GM21390 (cell line): ENCODE results near the gene CDH4.

Source experiments
- ATAC-seq: cut with Tn5 transposase; IDR thresholded peaks from one replicate; pipeline ENCODE4 v1.9.1; 2021; ENCODE audit not compliant: unreplicated experiment

CDH4 gene

DNA sequence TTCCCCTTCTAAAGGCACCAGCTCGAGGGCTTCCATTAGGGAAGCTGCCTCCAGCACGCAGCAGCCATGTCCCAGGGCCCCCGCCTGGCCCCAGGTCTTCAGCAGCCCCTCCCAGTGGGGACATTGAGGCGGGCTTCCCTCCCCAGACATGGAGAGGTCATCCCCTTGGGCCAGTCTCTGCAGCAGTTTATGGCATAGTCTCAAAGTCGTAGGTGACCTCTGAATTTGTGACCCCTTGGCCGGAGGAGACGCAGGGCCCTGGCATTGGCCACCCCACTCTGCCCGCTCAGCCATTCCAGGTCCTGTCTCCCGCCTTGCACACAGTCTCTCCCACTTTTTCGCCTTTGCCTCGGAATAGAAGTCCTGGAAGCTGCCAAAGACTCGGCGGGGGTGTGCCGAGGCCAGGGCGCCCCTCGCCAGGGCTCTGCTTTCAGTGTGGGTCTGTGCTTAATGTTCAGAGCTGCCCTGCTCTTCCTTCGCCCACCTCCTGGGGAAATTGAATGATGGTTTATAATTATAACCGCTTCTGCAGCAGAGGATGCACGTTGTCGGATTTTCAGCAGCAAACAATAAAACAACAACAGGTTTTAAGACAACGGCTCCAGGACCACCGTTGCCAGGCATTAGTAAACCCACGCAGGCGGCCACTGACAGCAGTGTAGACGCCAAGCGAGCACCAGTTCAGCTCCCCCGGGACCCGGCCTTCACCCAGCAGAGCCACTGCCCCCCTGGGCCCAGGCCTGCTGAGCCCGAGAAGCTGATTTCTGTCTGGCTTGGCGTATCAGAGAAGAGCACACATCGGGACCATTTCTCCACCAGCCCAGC lies 626.6 kb downstream of the CDH4 start:
- no peak for ATAC-seq

- no peak for ATAC-seq
Observed at GRCh38 chr20:61879303-61879620, 627.2 kb downstream of the CDH4 start.

- no peak for ATAC-seq
Observed at GRCh38 chr20:61879694-61880093, 627.6 kb downstream of the CDH4 start.

DNA sequence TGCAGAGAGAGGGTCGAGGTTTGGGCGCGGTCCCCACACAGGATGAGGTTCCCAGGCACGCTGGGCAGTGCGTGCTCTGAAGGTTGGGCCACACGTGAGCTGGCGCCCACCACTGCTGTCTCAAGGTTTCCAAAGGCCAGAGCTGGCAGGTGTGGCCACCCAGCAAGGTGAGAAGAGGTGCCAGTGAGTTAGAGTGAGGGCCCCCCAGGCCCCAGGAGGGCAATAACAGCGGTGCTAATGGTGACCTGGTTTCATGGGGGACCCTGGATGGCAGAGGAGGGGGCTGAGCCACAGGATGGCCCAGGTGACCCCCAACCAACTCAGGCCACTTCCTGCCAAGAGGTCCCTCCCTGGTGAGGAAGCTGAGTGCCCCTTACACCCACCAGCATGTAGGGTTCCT lies 628.6 kb downstream of the CDH4 start:
- no peak for ATAC-seq

DNA sequence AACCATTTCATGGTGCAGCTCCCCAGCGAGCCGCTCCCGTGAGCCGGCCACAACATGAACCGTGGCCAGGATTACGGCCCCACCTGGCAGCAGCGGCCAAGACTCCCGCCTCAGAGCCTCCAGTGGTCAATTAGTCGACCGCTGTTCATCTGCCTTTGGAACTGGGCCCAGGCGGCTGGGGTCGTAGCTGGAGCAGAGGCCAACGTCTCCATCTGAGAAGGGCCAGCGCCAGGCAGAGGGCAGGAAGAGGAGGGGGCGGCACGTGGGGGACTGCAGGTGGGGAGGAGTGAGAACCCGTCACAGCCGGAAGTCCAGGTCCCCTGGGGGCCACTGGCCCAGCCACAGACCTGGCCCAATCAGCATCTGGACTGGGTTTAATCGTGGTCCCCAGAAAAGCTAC lies 629.4 kb downstream of the CDH4 start:
- ATAC-seq: no peak

GRCh38 chr20:61881861-61882260 lies 629.8 kb downstream of the CDH4 start:
- no peak for ATAC-seq

- ATAC-seq: no peak
Observed at GRCh38 chr20:61882716-61883615, 630.9 kb downstream of the CDH4 start.

DNA sequence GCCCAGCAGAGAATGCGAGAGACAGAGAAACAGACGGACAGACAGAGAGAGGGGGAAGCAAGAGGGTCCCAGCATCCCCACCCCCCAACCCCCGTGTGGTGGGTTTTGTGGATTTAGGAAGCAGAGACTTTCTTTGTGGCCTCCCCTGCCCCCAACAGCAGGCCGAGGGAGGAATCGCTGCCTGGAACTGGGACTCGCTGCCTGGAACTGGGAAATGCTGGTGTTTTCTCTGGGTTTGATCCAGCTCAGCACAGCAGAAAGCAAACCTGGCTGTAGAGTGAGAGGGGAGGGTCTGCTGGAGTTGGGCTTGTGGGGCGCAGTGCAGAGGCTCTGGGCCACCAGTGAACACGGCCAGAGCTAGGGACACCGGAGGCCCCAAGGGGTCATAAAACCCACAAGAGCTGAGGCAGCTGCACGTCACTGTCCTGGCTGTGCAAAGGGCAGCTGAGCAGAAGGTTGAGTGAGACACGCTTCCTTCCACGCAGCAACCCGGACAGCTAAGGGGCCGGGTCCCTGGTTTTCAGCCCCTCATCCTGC lies 631.9 kb downstream of the CDH4 start:
- ATAC-seq: no peak

DNA sequence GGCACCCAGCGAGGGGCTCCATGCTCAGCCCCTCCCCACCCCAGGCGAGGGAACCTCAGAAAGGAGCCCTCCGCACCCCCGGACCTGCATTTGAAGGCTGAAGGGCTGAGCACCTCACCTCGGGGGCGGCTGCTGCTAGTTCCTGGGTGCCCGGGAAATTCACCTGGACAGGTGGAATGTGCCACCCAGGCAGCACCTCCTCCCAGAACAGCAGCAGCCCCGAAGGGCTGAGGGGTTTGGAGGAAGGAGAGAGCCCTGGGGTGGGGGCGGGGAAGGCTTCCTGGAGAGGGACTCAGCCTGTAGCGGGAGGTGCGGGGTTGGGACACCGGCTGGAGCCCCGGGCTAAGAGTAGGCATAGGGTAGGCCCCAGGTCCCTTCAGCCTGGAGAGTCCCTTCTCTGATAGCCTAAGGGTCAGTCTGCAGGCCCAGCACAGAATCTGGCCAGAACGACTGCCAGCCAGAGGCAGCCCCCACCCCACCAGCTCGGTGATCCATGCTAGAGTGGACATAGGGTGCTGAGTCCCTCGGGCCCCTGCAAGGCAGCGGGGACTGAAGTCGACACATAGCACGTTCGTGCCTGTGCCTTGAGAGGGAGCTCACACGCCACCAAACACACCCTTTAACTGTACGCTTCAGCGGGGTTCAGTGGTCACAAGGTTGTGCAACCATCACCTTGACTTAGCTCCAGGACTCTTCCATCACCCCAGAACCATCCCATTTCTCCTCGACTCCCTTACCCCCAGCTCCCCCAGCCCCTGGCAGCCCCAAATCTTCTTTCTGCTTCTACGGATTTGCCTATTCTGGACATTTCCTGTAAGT lies 632.7 kb downstream of the CDH4 start:
- no peak for ATAC-seq

DNA sequence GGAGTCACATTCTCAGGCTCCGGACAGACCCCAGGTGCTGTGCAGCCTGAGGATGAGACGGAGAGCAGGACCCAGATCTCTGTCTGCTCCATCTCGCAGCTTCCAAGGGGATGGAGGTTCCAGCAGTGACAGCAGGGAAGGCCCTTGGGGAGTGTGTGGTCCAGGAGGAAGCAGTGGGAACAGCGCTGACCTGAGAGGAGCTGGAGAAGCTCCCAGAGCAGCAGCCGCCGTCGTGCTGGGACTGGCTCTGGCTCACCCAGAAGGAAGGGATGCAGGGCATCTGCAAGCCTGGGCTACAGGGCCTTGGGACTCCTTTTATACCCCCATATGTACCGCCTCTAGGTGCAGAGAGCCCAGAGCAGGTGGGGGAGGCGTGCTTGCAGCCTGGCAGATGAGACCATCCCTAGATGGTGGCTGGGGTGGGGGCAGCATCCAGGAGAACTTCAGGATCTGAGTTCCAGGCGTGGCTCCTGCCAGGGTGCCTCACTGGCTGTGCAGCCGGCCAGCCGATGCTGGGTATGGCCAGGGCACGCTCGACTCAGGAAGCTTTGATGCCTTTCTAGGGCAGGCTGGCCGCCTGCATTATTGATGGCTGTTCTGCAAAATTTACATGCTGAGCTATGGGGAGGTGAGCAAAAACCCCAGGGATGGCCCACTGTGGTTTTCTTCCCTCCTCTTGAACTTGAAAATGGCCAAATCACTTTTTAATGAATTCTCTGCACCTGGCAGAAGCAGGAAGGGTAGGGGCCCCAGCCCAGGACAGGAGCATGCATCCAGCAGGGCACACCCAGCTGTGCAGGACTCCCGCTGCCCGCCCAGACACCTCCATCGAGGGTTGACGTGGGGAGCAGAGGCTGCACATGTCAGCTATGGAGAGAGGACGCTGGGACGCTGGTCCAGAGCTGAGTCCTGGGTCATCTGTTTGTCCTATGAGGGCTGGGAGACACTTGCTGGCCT lies 634.0 kb downstream of the CDH4 start:
- ATAC-seq: no peak

DNA sequence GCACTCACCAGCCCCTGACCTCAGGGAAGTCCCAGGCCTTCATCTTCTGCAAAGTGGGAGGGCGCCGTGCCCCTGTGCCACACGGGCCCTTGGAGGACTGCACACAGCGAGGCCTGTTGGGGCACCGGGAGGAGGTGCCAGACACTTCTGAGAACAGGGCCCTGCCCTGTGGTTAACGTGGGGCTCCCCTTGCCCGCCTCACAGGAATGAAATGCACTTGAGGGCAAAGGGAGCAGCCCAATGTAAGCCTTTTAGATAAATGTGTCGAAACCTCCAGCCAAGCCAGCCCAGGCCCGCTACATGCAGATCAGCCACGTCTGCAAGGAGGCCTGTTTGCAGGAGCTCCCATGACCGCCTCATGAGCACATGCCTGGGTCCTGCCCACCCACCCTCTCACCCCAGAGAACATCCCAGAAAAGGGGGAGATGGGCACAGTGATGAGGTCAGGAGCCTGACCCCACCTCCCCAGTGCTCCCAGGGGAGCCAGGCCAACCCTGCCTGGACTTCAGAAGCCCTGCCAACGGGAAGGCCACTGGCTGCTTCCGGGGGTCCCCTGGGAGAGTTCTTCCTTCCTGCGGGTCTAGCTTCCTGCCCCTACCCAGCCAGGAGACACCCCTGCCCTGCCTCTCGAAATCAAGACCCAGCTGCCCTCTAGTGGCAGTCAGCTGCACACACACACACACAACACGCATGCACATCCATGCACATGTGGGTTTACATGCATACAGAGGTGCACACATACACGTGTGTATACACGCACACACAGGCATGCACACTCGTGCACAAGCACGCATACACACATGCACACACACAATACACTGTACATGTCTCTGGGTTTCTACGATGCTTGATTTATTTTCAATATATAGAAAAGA lies 634.9 kb downstream of the CDH4 start:
- no peak for ATAC-seq

DNA sequence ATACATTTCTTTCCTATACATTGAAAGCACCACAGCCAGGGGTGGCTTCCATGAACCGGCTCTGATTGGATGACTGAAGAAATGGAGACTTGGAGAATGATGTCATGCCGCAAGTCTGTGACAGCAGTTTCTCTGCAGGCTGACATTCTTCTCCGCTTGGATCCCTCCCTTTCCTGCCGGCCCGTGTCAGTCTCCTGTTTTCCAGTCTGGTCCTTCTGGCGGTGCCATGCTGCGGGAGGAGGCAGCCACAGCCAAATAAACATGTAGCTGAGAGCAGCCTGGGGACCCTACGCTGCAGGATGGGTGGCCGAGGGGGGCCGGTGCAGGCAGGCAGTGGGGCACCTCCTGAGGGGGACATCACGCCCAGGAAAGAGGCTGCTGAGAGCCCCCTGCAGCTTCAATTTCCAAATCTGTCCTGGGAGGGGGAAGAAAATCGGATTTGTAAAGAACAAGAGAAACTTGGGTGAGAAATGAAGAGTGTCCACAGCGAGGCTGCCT lies 635.6 kb downstream of the CDH4 start:
- no peak for ATAC-seq

DNA sequence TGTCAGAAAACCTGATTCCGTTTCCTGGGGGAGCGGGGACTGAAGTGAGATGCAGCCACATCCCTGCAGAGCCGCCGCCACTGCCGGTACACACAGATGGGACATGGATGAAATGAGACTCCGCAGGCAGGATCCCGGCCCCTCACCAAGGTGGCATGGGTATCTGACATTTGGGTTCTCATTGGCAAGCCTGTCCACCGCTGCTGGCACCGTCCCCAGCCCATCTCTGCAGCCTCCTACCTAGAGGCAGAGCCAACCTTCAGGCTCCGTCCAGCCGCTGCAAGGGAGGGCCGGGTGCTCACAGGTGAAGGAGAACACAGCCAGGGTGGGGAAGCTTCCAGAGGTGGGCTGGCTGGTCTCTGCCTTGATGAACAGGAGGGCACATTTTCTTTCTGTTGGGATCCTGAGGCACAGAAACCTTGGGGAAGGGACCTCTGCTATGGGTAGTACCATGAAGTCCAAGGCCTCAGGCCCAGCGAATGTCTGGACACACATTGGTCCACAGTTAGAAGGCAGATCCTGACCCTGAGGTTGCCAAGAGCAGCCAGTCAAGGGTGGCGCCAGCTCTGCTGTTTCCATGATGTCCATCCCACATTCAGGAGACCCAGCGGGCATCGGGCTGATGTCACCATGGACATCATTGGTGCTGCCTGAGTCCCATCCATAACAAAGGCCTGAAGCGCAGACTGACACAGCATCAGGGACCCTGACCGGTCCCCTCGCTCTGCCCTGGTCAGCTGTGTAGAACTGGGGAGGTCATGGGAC lies 636.2 kb downstream of the CDH4 start:
- no peak for ATAC-seq

- ATAC-seq: no peak
Observed at GRCh38 chr20:61889659-61890058, 637.6 kb downstream of the CDH4 start.

GRCh38 chr20:61890210-61890609 lies 638.1 kb downstream of the CDH4 start:
- ATAC-seq: no peak

GRCh38 chr20:61891476-61891875 lies 639.4 kb downstream of the CDH4 start:
- no peak for ATAC-seq

- ATAC-seq: no peak
Observed at GRCh38 chr20:61891916-61892649, 640.0 kb downstream of the CDH4 start.
